ENCODE measurements around the gene FYN. TPM values are rescaled to one million over a fixed set of nuclear protein-coding genes. Genes with fewer than 3 reads are reported as not detected.
A peak's percentile ranks its signal among the peaks of the same experiment; 100 is the strongest.

FYN gene
- total RNA-seq, 2 donors from 2014 or later: 78.9 to 98.7 TPM

DNA sequence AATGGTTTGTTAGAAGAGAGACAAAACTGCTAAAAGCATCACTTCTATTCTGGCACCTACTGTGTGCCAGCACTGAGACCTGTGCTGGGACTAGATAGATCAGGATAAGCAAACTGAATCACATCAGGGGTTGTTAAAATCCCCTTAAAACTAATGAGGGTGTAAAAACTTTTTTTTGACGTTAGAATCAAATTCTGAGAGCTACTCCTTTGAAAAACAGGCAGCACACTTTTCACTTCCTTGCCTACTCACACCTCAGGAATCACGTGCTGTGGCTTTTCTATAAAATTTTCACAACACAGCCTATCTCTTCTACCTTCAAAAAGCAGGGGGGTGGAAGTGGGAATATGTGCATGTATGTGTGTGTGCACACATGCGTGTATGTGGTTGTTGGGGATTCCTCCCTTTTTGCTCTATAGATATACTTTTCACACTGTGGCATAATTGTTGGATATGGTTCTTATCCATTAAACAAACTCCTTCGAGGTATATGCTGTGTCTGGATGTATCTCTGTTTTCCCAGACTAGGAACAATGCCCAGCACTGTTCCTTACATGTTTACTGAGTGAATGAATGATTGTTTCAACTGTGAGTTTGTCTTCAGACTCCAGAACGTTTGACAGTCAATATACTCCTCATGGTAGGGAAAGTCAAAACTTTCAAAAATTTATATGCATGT is 105.4 kb downstream of the FYN start:
- H3K36me3 ChIP-seq: no peaks in the 10 kb centered on the region
- peaks cover 0 to 65% of the 10 kb centered on the region in 2 donors for H3K4me1 ChIP-seq
- no peaks in the 10 kb centered on the region for H3K27me3 ChIP-seq
- no peak for DNase-seq (ENCODE audit: low spot score)
- H3K9me3 ChIP-seq: no peaks in the 10 kb centered on the region
- no peak overlapping the region for H3K27ac ChIP-seq
- H3K4me3 ChIP-seq: no peak overlapping the region
- TF ChIP-seq, protein P1, sequence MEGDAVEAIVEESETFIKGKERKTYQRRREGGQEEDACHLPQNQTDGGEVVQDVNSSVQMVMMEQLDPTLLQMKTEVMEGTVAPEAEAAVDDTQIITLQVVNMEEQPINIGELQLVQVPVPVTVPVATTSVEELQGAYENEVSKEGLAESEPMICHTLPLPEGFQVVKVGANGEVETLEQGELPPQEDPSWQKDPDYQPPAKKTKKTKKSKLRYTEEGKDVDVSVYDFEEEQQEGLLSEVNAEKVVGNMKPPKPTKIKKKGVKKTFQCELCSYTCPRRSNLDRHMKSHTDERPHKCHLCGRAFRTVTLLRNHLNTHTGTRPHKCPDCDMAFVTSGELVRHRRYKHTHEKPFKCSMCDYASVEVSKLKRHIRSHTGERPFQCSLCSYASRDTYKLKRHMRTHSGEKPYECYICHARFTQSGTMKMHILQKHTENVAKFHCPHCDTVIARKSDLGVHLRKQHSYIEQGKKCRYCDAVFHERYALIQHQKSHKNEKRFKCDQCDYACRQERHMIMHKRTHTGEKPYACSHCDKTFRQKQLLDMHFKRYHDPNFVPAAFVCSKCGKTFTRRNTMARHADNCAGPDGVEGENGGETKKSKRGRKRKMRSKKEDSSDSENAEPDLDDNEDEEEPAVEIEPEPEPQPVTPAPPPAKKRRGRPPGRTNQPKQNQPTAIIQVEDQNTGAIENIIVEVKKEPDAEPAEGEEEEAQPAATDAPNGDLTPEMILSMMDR (IDR thresholded peaks at IDR 0.05): no peak

- H3K4me1 ChIP-seq: peaks cover 0 to 81% of the 10 kb centered on the region in 2 donors
- H3K27me3 ChIP-seq: no peaks in the 10 kb centered on the region
- H3K36me3 ChIP-seq: no peaks in the 10 kb centered on the region
- H3K27ac ChIP-seq: no peak overlapping the region
- no peak overlapping the region for H3K4me3 ChIP-seq
- TF ChIP-seq, protein P1 (IDR thresholded peaks at IDR 0.05): no peak
- no peaks in the 10 kb centered on the region for H3K9me3 ChIP-seq
- DNase-seq (ENCODE audit: low spot score): no peak
Measured at GRCh38 chr6:111766201-111766857, 106.9 kb downstream of the FYN start.

DNA sequence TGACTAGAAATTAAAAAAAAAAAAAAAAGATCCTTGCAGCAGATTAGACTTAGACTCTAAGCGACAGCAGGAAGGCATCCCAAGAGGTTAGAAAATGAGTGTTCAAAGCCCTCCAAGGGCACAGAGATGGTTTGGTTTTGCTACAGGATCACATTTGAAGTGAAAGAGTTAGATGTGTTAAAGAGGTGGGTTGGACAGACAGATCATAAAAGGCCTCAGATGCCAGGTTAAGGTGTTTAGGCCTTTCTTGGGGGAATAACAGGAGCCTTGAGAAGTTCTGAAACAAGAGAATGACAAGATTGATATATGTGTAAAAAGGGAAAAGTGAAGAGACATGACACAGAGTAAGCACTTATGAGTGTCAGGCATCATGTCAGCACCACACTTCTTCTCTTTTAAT is 107.5 kb downstream of the FYN start:
- H3K27me3 ChIP-seq: no peaks in the 10 kb centered on the region

DNA sequence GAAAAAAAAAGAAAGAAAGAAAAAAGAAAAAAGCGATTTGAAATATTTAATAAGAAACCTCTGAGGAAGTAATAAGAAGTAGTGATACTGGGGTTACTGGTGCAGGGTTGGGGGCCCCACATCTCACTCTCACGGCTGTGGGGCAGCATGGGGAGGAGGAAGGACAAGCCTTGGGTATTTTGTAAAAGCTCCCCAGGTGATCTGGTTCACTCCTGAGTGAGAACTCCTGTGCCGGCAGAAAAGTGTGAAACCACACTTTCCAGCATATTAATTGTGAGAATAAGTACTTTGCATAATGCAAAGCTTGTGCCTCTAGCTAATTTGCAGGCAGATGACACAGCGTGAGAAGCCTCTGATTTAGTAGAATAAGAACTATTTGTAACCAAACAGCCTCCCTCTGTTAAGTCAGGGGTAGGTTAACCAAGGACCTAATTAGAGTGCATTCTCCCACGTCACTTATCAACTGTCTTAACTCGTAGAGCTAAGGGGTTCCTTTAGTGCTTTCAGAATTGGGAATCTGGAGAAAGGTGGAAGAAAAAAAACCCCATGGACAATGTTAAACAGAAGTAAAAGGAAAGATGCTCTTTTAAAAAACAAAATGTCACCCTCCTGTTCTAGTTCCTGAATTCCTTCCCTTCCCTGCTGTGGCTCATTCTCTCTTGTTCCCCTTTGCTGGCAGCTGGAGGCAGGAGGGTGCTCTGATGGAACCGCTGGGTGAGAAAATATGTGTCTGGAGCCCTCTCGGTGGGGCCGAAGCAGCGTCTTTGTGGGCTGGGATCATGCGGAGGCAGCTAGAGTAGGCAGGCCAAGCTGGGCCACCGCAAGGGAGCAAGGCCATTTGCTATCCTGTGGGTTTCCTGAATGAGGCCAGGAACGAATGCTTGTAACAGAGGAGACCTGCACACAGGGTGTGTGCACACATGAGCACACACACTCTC is 108.7 kb downstream of the FYN start:
- peaks cover 0 to 82% of the 10 kb centered on the region in 2 donors for H3K4me1 ChIP-seq

More for the DNA sequence above, 107.5 kb downstream of the FYN start:
- TF ChIP-seq, protein P1 (IDR thresholded peaks at IDR 0.05): no peak
- Histone ChIP-seq H3K36me3 (no peaks in the 10 kb centered on the region), H3K4me3 (no peak overlapping the region), H3K9me3 (no peaks in the 10 kb centered on the region), H3K27ac (no peak overlapping the region), H3K4me1 (peaks cover 0 to 82% of the 10 kb centered on the region in 2 donors)
- no peak for DNase-seq (ENCODE audit: low spot score)

DNA sequence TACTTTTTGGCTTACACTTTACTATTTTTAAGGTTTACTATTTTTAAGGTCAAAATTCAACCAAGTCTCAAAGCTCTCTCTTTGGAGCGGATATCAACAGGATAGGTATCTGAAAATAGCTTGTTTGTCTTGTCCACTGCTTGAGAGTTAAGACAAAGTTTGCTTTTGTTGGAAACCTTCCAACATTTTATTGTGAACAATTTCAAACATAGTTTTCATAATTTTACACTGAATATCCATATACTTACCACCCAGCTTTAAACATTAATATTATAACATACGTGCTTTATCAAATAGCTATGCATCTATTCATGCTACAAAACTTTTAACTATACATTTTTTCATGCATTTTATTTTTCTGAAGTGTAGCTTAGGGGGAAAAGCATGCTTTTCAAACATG is 109.9 kb downstream of the FYN start:
- Histone ChIP-seq H3K4me3 (no peak overlapping the region), H3K4me1 (peaks cover 0 to 87% of the 10 kb centered on the region in 2 donors), H3K9me3 (no peaks in the 10 kb centered on the region), H3K27ac (peak overlapping the region in 1 of 2 donors; percentile 50), H3K27me3 (no peaks in the 10 kb centered on the region), H3K36me3 (no peaks in the 10 kb centered on the region)
- no peak for DNase-seq (ENCODE audit: low spot score)
- TF ChIP-seq, protein P1 (IDR thresholded peaks at IDR 0.05): no peak

More for the DNA sequence above, 108.7 kb downstream of the FYN start:
- H3K27ac ChIP-seq: peak overlapping the region in 1 of 2 donors; percentile 44
- no peak overlapping the region for H3K4me3 ChIP-seq
- no peaks in the 10 kb centered on the region for H3K36me3 ChIP-seq
- TF ChIP-seq, protein P1 (IDR thresholded peaks at IDR 0.05): no peak
- H3K9me3 ChIP-seq: no peaks in the 10 kb centered on the region
- no peak for DNase-seq (ENCODE audit: low spot score)
- no peaks in the 10 kb centered on the region for H3K27me3 ChIP-seq
